Ovary (tissue), 3 donors: ENCODE data around the gene TAB2.

Experiments
- POLR2A ChIP-seq: fragments of 450-650 bp; IDR thresholded peaks from one replicate; pipeline ENCODE4 v1.6.1; 2017; ENCODE audit warnings: antibody characterized with exemption, mild to moderate bottlenecking, moderate library complexity
- TF ChIP-seq, protein P1 (sequence below), 3 donors: fragments of 450-650 bp in 2 of 3; fragments of 200-600 bp in 1 of 3; IDR thresholded peaks; one replicate each; pipeline versions ENCODE4 v1.5.1 to v1.8.0; 2016 to 2022; ENCODE audit warnings: antibody characterized with exemption in 3 of 3, mild to moderate bottlenecking in 1 of 3
- donor health status: DM: no; HTN: no; CAD: no.

DNA sequence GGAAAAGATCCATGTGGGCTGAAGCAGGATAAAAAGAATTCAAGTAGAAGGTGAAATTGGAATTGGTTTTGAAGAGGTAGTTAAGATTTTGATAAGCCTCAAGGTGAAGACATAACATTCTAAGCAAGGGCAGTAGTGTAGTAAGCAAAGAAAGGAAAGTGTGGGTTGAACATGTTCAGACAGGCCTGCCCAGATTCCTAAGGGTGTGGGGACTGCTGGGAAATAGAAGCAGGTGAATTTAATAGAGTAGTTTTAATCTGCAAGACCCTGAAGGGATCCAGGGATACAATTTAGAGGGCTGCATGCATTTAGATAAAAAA is 19.1 kb downstream of the TAB2 start:
- TF ChIP-seq POLR2A = no peak
- TF ChIP-seq, protein P1, sequence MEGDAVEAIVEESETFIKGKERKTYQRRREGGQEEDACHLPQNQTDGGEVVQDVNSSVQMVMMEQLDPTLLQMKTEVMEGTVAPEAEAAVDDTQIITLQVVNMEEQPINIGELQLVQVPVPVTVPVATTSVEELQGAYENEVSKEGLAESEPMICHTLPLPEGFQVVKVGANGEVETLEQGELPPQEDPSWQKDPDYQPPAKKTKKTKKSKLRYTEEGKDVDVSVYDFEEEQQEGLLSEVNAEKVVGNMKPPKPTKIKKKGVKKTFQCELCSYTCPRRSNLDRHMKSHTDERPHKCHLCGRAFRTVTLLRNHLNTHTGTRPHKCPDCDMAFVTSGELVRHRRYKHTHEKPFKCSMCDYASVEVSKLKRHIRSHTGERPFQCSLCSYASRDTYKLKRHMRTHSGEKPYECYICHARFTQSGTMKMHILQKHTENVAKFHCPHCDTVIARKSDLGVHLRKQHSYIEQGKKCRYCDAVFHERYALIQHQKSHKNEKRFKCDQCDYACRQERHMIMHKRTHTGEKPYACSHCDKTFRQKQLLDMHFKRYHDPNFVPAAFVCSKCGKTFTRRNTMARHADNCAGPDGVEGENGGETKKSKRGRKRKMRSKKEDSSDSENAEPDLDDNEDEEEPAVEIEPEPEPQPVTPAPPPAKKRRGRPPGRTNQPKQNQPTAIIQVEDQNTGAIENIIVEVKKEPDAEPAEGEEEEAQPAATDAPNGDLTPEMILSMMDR (IDR thresholded peaks at IDR 0.05) = no peak
